K562 (cell line): Measurements from ENCODE around the gene ACVR2B. TPM values are rescaled to one million over a fixed set of nuclear protein-coding genes. Genes with fewer than 3 reads are reported as not detected.
A peak's percentile ranks its signal among the peaks of the same experiment; 100 is the strongest.

Experiments
- E2F1 ChIP-seq: sonication (generic); formaldehyde crosslinking; IDR thresholded peaks from 2 replicates; pipeline ENCODE4 v1.8.1; 2023; ENCODE audit warnings: mild to moderate bottlenecking, missing genetic modification reagents, moderate library complexity
- HDAC3 ChIP-seq: fragments of 450-650 bp; IDR thresholded peaks from 2 replicates; pipeline ENCODE4 v1.6.1; 2018; ENCODE audit warnings: borderline replicate concordance, mild to moderate bottlenecking, moderate library complexity; ENCODE audit not compliant: partially characterized antibody
- HNRNPK ChIP-seq: fragments of 200-400 bp; formaldehyde crosslinking; IDR thresholded peaks from one replicate; pipeline ENCODE4 v1.6.1; 2018; ENCODE audit warnings: mild to moderate bottlenecking, low read depth, low read length; ENCODE audit not compliant: poor library complexity, severe bottlenecking
- IRF2 ChIP-seq: sonication (generic); formaldehyde crosslinking; IDR thresholded peaks from 2 replicates; pipeline ENCODE4 v1.8.1; 2022; ENCODE audit warnings: mild to moderate bottlenecking, missing genetic modification reagents
- KLF10 ChIP-seq: fragments of 250-450 bp; sonication (Bioruptor Pico); IDR thresholded peaks from 2 replicates; pipeline ENCODE4 v1.6.1; 2021; ENCODE audit warnings: matching md5 sums
- KLF13 ChIP-seq: fragments of 450-650 bp; IDR thresholded peaks from 2 replicates; pipeline ENCODE4 v1.6.1; 2016; ENCODE audit warnings: missing genetic modification characterization, low read depth, mild to moderate bottlenecking, missing compliant biosample characterization, moderate library complexity, borderline replicate concordance
- MAFF ChIP-seq: IDR thresholded peaks from 2 replicates; pipeline ENCODE4 v1.6.1; 2012; ENCODE audit warnings: low read length, improper control_type of control experiment
- NUFIP1 ChIP-seq: fragments of 450-650 bp; IDR thresholded peaks from 2 replicates; pipeline ENCODE4 v1.6.1; 2018; ENCODE audit not compliant: partially characterized antibody
- PHF20 ChIP-seq: fragments of 450-650 bp; IDR thresholded peaks from 2 replicates; pipeline ENCODE4 v1.6.1; 2018; ENCODE audit not compliant: partially characterized antibody
- POLR2A ChIP-seq: fragments of 450-650 bp; conservative IDR thresholded peaks from 2 replicates; pipeline ENCODE4 v1.6.1; 2016
- TRIM28 ChIP-seq: fragments of 450-650 bp; IDR thresholded peaks from 2 replicates; pipeline ENCODE4 v1.6.1; 2017
- ZNF445 ChIP-seq: fragments of 250-450 bp; sonication (Bioruptor Pico); IDR thresholded peaks from 2 replicates; pipeline ENCODE4 v1.4.0; 2020; ENCODE audit warnings: low read depth, mild to moderate bottlenecking, moderate library complexity
- ZNF586 ChIP-seq: fragments of 450-650 bp; formaldehyde crosslinking; conservative IDR thresholded peaks from 2 replicates; pipeline ENCODE4 v1.4.0; 2020; ENCODE audit warnings: mild to moderate bottlenecking, moderate library complexity
- ZNF79 ChIP-seq: fragments of 250-450 bp; sonication (Bioruptor Pico); IDR thresholded peaks from 2 replicates; pipeline ENCODE4 v1.4.0; 2020; ENCODE audit warnings: low read depth, mild to moderate bottlenecking, moderate library complexity
- ZSCAN32 ChIP-seq: fragments of 450-650 bp; formaldehyde crosslinking; IDR thresholded peaks from 2 replicates; pipeline ENCODE4 v1.4.0; 2020; ENCODE audit warnings: mild to moderate bottlenecking, moderate library complexity
- polyA plus RNA-seq, 8 experiments: library from polyadenylated mRNA; depleted of rRNA in 4 of 8; stranded (reverse) in 5 of 8; unstranded in 3 of 8; fragments of >200 nt; fragmentation: Nextera tagmentation in 2 of 8; fragmentation: Illumina TruSeq in 1 of 8; extraction: Ambion mirVana in 2 of 8; extraction: Trizol in 1 of 8; gene quantifications; 2 replicates each; pipeline versions ENCODE4 v1.2.1 to v1.2.3, GENCODE V29; 2011 to 2014; ENCODE audit warnings: inconsistent platforms in 1 of 8, missing spikeins in 1 of 8
- total RNA-seq, 7 experiments: library from RNA; depleted of rRNA in 6 of 7; stranded (reverse); fragments of >200 nt in 6 of 7; fragmentation: Illumina TruSeq in 2 of 7; extraction: Trizol in 2 of 7; gene quantifications; 2 replicates each; pipeline versions ENCODE4 v1.2.1 to v1.2.3, GENCODE V29; 2011 to 2021; ENCODE audit warnings: low replicate concordance in 1 of 7
- TF ChIP-seq, protein P1 (sequence below): fragments of 450-650 bp; formaldehyde crosslinking; IDR thresholded peaks from 2 replicates; pipeline ENCODE4 v1.4.0; 2020; ENCODE audit warnings: mild to moderate bottlenecking, moderate library complexity
- TF ChIP-seq, protein P2 (sequence below): fragments of 450-650 bp; IDR thresholded peaks from 2 replicates; pipeline ENCODE4 v1.6.1; 2017; ENCODE audit warnings: antibody characterized with exemption
- TF ChIP-seq, protein P3 (sequence below): fragments of 250-450 bp; sonication (Bioruptor Pico); IDR thresholded peaks from 2 replicates; pipeline ENCODE4 v1.8.0; 2022; ENCODE audit warnings: moderate library complexity, mild to moderate bottlenecking, inconsistent platforms
- TF ChIP-seq, protein P4 (sequence below): fragments of 250-450 bp; sonication (Bioruptor Pico); IDR thresholded peaks from 2 replicates; pipeline ENCODE4 v1.5.0; 2020; ENCODE audit warnings: mild to moderate bottlenecking

Gene ACVR2B
- total and polyA plus RNA-seq, 9 of the 15 experiments (the other 6 are each of a cell fraction or from before 2014, with no cell fraction given), result 1.8 to 23.7 (median 7.1) TPM

DNA sequence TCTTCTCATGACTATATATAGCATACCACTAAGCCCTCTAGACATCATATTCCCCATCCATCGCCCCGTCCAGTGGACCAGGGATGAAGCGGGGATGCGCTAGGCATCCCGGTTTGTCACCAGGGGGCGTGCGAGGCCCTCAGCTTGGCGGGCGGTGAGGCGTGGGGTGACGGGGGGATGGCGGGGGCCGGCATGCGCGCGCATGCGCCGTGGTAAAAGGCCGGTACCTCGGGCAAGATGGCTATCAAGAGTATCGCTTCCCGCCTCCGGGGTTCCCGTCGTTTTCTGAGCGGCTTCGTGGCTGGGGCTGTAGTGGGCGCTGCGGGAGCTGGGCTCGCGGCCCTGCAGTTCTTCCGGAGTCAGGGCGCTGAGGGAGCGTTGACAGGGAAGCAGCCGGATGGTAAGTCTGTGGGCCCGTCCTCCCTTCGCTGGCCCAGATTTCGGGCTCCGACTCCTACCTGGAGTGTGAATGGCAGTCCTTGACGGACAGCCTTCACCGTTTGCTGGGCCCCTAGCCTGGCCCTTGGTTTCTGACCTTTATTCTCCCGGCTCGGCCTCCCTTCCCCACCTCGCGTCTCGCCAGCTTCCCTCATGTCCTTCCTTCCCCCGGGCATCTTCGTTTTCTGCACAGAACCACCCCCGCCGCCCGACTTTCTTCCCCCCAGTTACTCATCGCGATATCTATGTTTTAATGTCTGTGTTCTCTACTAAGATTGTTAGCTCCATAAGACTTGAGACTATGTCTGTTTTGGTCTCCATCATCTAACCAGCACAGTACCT is 42.6 kb downstream of the ACVR2B start, which contains the start of gene EXOG (continued):
- TF ChIP-seq, protein P1, sequence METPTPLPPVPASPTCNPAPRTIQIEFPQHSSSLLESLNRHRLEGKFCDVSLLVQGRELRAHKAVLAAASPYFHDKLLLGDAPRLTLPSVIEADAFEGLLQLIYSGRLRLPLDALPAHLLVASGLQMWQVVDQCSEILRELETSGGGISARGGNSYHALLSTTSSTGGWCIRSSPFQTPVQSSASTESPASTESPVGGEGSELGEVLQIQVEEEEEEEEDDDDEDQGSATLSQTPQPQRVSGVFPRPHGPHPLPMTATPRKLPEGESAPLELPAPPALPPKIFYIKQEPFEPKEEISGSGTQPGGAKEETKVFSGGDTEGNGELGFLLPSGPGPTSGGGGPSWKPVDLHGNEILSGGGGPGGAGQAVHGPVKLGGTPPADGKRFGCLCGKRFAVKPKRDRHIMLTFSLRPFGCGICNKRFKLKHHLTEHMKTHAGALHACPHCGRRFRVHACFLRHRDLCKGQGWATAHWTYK (CRISPR knock-in tag), result no peak
- peak; percentile 98 for TF ChIP-seq E2F1 (CRISPR knock-in tag)
- TF ChIP-seq PHF20, result peak; percentile 92
- no peak for TF ChIP-seq NUFIP1
- no peak for TF ChIP-seq ZNF79 (CRISPR knock-in tag)
- TF ChIP-seq MAFF, result no peak
- no peak for TF ChIP-seq KLF10 (CRISPR knock-in tag)
- no peak for TF ChIP-seq HDAC3
- TF ChIP-seq, protein P2, sequence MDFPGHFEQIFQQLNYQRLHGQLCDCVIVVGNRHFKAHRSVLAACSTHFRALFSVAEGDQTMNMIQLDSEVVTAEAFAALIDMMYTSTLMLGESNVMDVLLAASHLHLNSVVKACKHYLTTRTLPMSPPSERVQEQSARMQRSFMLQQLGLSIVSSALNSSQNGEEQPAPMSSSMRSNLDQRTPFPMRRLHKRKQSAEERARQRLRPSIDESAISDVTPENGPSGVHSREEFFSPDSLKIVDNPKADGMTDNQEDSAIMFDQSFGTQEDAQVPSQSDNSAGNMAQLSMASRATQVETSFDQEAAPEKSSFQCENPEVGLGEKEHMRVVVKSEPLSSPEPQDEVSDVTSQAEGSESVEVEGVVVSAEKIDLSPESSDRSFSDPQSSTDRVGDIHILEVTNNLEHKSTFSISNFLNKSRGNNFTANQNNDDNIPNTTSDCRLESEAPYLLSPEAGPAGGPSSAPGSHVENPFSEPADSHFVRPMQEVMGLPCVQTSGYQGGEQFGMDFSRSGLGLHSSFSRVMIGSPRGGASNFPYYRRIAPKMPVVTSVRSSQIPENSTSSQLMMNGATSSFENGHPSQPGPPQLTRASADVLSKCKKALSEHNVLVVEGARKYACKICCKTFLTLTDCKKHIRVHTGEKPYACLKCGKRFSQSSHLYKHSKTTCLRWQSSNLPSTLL, result no peak
- no peak for TF ChIP-seq KLF13
- no peak for TF ChIP-seq HNRNPK
- TF ChIP-seq POLR2A, result peak; percentile 86
- no peak for TF ChIP-seq ZSCAN32 (CRISPR knock-in tag)
- TF ChIP-seq, protein P3, sequence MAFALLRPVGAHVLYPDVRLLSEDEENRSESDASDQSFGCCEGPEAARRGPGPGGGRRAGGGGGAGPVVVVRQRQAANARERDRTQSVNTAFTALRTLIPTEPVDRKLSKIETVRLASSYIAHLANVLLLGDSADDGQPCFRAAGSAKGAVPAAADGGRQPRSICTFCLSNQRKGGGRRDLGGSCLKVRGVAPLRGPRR (CRISPR knock-in tag), result no peak
- TF ChIP-seq TRIM28, result 0 out of 2 replicates have a peak, but pooled peaks have one; percentile 49
- no peak for TF ChIP-seq IRF2
- TF ChIP-seq ZNF586, result no peak
- no peak for TF ChIP-seq ZNF445
- TF ChIP-seq, protein P4, sequence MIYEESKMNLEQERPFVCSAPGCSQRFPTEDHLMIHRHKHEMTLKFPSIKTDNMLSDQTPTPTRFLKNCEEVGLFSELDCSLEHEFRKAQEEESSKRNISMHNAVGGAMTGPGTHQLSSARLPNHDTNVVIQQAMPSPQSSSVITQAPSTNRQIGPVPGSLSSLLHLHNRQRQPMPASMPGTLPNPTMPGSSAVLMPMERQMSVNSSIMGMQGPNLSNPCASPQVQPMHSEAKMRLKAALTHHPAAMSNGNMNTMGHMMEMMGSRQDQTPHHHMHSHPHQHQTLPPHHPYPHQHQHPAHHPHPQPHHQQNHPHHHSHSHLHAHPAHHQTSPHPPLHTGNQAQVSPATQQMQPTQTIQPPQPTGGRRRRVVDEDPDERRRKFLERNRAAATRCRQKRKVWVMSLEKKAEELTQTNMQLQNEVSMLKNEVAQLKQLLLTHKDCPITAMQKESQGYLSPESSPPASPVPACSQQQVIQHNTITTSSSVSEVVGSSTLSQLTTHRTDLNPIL (CRISPR knock-in tag), result no peak
